HEK293 (cell line): Measurements from ENCODE around the gene FYB2.

Source experiments
- CTCF ChIA-PET: fragments of 350-600 bp; formaldehyde crosslinking; extraction: SDS; loops from one replicate; lab custom pipeline; 2021; ENCODE audit warnings: antibody characterized with exemption; lab: Yijun Ruan, JAX
- POLR2A ChIA-PET: fragments of 300-600 bp; formaldehyde crosslinking; extraction: SDS; loops from one replicate; lab custom pipeline; 2020; ENCODE audit warnings: antibody characterized with exemption, inconsistent platforms; lab: Yijun Ruan, JAX
- H3K27ac ChIP-seq: fragments of 200-500 bp; sonication (Bioruptor generic); 2 replicates; pipeline ENCODE4 v1.5.1; 2014; ENCODE audit warnings: low read depth, low read length, control low read depth, inconsistent platforms; ENCODE audit errors: extremely low read depth
- H3K36me3 ChIP-seq, 2 experiments: fragments of 200-500 bp in 1 of 2; sonication (Bioruptor generic) in 1 of 2; 1 replicate in 1 of 2; 2 replicates in 1 of 2; pipeline ENCODE4 v1.5.1; 2014 to 2017; ENCODE audit warnings: inconsistent platforms in 2 of 2, low read length in 2 of 2; ENCODE audit not compliant: control insufficient read depth in 2 of 2, insufficient read depth in 1 of 2
- H3K4me1 ChIP-seq: fragments of 200-500 bp; sonication (Bioruptor generic); 2 replicates; pipeline ENCODE4 v1.5.1; 2014; ENCODE audit warnings: mild to moderate bottlenecking, low read length, inconsistent platforms; ENCODE audit not compliant: control insufficient read depth, insufficient read depth
- H3K4me3 ChIP-seq: 2 replicates; pipeline ENCODE4 v1.5.1; 2011; ENCODE audit warnings: low read depth, mild to moderate bottlenecking, control low read depth, low read length, moderate library complexity
- H3K9me3 ChIP-seq: fragments of 200-500 bp; sonication (Bioruptor generic); 2 replicates; pipeline ENCODE4 v1.5.1; 2014; ENCODE audit warnings: low read depth, low read length, inconsistent platforms; ENCODE audit not compliant: control insufficient read depth, insufficient read depth
- HOXA7 ChIP-seq: sonication (generic); formaldehyde crosslinking; IDR thresholded peaks from 2 replicates; pipeline ENCODE4 v1.8.1; 2022; ENCODE audit warnings: missing genetic modification reagents, borderline replicate concordance
- OVOL3 ChIP-seq: fragments of 450-650 bp; formaldehyde crosslinking; IDR thresholded peaks from 2 replicates; pipeline ENCODE4 v1.5.1; 2016; ENCODE audit warnings: missing biosample characterization, missing genetic modification characterization
- SCRT1 ChIP-seq: fragments of 450-650 bp; formaldehyde crosslinking; IDR thresholded peaks from 2 replicates; pipeline ENCODE4 v1.5.1; 2016; ENCODE audit warnings: missing biosample characterization, missing genetic modification characterization, borderline replicate concordance
- YY1 ChIP-seq: fragments of 450-650 bp; formaldehyde crosslinking; IDR thresholded peaks from 2 replicates; pipeline ENCODE4 v1.5.1; 2018; ENCODE audit warnings: missing biosample characterization, missing genetic modification characterization
- ZNF157 ChIP-seq: fragments of 450-650 bp; formaldehyde crosslinking; IDR thresholded peaks from 2 replicates; pipeline ENCODE4 v1.5.1; 2016; ENCODE audit warnings: missing biosample characterization, missing genetic modification characterization
- ZNF239 ChIP-seq: fragments of 450-650 bp; formaldehyde crosslinking; IDR thresholded peaks from 2 replicates; pipeline ENCODE4 v1.5.1; 2016; ENCODE audit warnings: missing biosample characterization, missing genetic modification characterization
- ZNF341 ChIP-seq: fragments of 450-650 bp; formaldehyde crosslinking; IDR thresholded peaks from 2 replicates; pipeline ENCODE4; 2016; ENCODE audit warnings: low read depth, missing biosample characterization, missing genetic modification characterization
- ZNF514 ChIP-seq: fragments of 450-650 bp; formaldehyde crosslinking; IDR thresholded peaks from 2 replicates; pipeline ENCODE4 v1.5.1; 2016; ENCODE audit warnings: missing biosample characterization, missing genetic modification characterization
- ZNF530 ChIP-seq: fragments of 450-650 bp; formaldehyde crosslinking; IDR thresholded peaks from 2 replicates; pipeline ENCODE4 v1.5.1; 2016; ENCODE audit warnings: low read depth, missing biosample characterization, missing genetic modification characterization
- ZNF544 ChIP-seq: fragments of 450-650 bp; formaldehyde crosslinking; IDR thresholded peaks from 2 replicates; pipeline ENCODE4 v1.5.0; 2017; ENCODE audit warnings: missing biosample characterization, missing genetic modification characterization
- ZNF555 ChIP-seq: fragments of 450-650 bp; formaldehyde crosslinking; conservative IDR thresholded peaks from 2 replicates; pipeline ENCODE4 v1.5.1; 2017; ENCODE audit warnings: missing biosample characterization, mild to moderate bottlenecking, missing genetic modification characterization, inconsistent platforms
- ZNF621 ChIP-seq: fragments of 450-650 bp; formaldehyde crosslinking; IDR thresholded peaks from 2 replicates; pipeline ENCODE4 v1.5.1; 2017; ENCODE audit warnings: missing biosample characterization, missing genetic modification characterization
- ZNF707 ChIP-seq: fragments of 450-650 bp; formaldehyde crosslinking; IDR thresholded peaks from 2 replicates; pipeline ENCODE4 v1.5.1; 2016; ENCODE audit warnings: missing biosample characterization, missing genetic modification characterization
- ZNF747 ChIP-seq: fragments of 450-650 bp; formaldehyde crosslinking; IDR thresholded peaks from 2 replicates; pipeline ENCODE4 v1.5.1; 2016; ENCODE audit warnings: missing biosample characterization, missing genetic modification characterization
- ZNF76 ChIP-seq: fragments of 450-650 bp; formaldehyde crosslinking; IDR thresholded peaks from 2 replicates; pipeline ENCODE4; 2016; ENCODE audit warnings: low read depth, missing biosample characterization, missing genetic modification characterization, borderline replicate concordance
- TF ChIP-seq, protein P1 (sequence below): fragments of 450-650 bp; formaldehyde crosslinking; IDR thresholded peaks from 2 replicates; pipeline ENCODE4 v1.5.1; 2017; ENCODE audit warnings: missing biosample characterization, mild to moderate bottlenecking, missing genetic modification characterization, moderate library complexity
- TF ChIP-seq, protein P2 (sequence below): fragments of 450-650 bp; formaldehyde crosslinking; IDR thresholded peaks from 2 replicates; pipeline ENCODE4 v1.5.1; 2016; ENCODE audit warnings: missing biosample characterization, missing genetic modification characterization
- TF ChIP-seq, protein P3 (sequence below): fragments of 450-650 bp; formaldehyde crosslinking; IDR thresholded peaks from 2 replicates; pipeline ENCODE4 v1.5.1; 2016; ENCODE audit warnings: missing biosample characterization, missing genetic modification characterization
- TF ChIP-seq, protein P4 (sequence below): fragments of 450-650 bp; formaldehyde crosslinking; IDR thresholded peaks from 2 replicates; pipeline ENCODE4 v1.5.1; 2016; ENCODE audit warnings: missing biosample characterization, missing genetic modification characterization
- TF ChIP-seq, protein P5 (sequence below): fragments of 450-650 bp; formaldehyde crosslinking; IDR thresholded peaks from 2 replicates; pipeline ENCODE4 v1.5.1; 2016; ENCODE audit warnings: missing biosample characterization, missing genetic modification characterization, low read depth
- TF ChIP-seq, protein P6 (sequence below): fragments of 450-650 bp; formaldehyde crosslinking; IDR thresholded peaks from 2 replicates; pipeline ENCODE4 v1.5.1; 2016; ENCODE audit warnings: missing biosample characterization, missing genetic modification characterization

Gene FYB2

DNA sequence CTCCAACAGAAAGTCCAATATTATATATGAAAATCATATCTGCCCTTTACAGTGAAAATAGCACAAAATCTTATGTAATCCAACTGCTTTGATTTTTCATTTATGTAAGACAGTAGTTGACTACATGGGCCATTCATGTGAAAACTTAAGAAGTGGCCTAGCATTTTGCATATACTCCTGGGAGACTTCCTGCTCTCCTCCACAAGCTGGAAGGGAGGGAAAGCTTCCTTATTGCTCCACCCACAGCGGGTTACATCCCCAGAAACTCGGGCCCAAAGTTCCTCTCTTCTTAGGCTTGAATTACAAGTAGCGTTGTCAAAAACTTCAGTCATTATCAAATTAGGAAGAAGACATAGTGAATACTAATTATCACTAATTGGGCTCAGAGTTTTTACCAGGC, 29.2 kb downstream of the FYB2 start (continued):
- TF ChIP-seq, protein P1, sequence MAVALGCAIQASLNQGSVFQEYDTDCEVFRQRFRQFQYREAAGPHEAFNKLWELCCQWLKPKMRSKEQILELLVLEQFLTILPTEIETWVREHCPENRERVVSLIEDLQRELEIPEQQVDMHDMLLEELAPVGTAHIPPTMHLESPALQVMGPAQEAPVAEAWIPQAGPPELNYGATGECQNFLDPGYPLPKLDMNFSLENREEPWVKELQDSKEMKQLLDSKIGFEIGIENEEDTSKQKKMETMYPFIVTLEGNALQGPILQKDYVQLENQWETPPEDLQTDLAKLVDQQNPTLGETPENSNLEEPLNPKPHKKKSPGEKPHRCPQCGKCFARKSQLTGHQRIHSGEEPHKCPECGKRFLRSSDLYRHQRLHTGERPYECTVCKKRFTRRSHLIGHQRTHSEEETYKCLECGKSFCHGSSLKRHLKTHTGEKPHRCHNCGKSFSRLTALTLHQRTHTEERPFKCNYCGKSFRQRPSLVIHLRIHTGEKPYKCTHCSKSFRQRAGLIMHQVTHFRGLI (tag by site-specific recombination) = no peak
- no peak for TF ChIP-seq ZNF530 (tag by site-specific recombination)
- no peak for TF ChIP-seq ZNF239 (tag by site-specific recombination)
- TF ChIP-seq ZNF555 = no peak
- no peak for TF ChIP-seq ZNF621 (tag by site-specific recombination)
- TF ChIP-seq, protein P2, sequence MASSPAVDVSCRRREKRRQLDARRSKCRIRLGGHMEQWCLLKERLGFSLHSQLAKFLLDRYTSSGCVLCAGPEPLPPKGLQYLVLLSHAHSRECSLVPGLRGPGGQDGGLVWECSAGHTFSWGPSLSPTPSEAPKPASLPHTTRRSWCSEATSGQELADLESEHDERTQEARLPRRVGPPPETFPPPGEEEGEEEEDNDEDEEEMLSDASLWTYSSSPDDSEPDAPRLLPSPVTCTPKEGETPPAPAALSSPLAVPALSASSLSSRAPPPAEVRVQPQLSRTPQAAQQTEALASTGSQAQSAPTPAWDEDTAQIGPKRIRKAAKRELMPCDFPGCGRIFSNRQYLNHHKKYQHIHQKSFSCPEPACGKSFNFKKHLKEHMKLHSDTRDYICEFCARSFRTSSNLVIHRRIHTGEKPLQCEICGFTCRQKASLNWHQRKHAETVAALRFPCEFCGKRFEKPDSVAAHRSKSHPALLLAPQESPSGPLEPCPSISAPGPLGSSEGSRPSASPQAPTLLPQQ (tag by site-specific recombination) = no peak
- TF ChIP-seq YY1 (tag by site-specific recombination) = no peak
- TF ChIP-seq ZNF544 (tag by site-specific recombination) = no peak
- no peak for TF ChIP-seq HOXA7
- TF ChIP-seq ZNF707 = no peak
- no peak for TF ChIP-seq ZNF157 (tag by site-specific recombination)
- no peak for TF ChIP-seq OVOL3 (tag by site-specific recombination)

DNA sequence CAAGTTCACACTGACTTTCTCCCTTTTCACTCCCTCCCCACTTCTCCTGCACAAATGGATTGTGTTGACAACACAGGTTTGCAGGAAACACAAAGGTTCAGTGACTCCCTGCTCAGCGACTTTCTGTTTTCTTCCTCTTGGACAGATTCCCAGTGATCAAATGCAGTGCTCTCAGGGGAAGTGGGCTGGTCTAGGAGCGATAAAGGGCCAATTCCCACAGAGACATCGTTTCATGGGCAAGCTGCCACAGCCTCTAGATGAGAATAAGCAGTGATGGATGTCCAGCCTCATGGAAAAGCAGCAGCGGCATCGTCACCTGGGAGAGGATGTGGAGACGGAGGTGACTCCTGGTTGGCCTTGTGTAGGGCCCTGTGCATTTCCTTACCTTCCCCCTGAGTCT, 30.6 kb downstream of the FYB2 start:
- ChIA-PET CTCF (no interaction called here), POLR2A (no interaction called here)
- TF ChIP-seq, protein P3, sequence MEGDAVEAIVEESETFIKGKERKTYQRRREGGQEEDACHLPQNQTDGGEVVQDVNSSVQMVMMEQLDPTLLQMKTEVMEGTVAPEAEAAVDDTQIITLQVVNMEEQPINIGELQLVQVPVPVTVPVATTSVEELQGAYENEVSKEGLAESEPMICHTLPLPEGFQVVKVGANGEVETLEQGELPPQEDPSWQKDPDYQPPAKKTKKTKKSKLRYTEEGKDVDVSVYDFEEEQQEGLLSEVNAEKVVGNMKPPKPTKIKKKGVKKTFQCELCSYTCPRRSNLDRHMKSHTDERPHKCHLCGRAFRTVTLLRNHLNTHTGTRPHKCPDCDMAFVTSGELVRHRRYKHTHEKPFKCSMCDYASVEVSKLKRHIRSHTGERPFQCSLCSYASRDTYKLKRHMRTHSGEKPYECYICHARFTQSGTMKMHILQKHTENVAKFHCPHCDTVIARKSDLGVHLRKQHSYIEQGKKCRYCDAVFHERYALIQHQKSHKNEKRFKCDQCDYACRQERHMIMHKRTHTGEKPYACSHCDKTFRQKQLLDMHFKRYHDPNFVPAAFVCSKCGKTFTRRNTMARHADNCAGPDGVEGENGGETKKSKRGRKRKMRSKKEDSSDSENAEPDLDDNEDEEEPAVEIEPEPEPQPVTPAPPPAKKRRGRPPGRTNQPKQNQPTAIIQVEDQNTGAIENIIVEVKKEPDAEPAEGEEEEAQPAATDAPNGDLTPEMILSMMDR (tag by site-specific recombination) = no peak
- no peaks in the 10 kb centered on the region for H3K9me3 ChIP-seq
- no peak overlapping the region for H3K4me3 ChIP-seq
- no peak overlapping the region for H3K27ac ChIP-seq
- no peaks in the 10 kb centered on the region for H3K4me1 ChIP-seq
- H3K36me3 ChIP-seq = no peaks in the 10 kb centered on the region

DNA sequence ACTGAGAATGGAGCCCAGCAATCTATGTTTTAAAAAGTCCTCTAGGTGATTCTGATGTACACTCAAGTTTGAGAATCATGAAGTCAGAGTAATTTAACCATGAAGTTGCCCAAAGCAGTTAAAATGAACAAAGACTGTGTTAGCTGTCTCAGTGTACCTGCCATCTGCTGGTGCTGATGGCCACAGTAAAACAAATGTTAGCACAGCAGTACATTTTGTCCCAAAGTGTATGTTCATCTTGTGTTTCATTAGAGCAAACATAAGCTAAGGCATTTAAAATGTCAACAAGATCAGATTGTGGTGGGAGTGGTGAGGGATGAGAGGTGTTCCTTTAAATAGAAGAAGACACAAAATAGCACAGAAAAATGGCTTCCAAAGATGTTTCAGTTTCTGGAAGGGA, 31.1 kb downstream of the FYB2 start:
- CTCF ChIA-PET = interaction anchor here (0.6 kb wide), 1 partner anchor 208 kb away, joined by 3 read pairs; the partner anchor contains the start of gene PLPP3
- no peak overlapping the region for H3K4me3 ChIP-seq
- TF ChIP-seq ZNF747 (tag by site-specific recombination) (no peak), ZNF76 (tag by site-specific recombination) (no peak), SCRT1 (tag by site-specific recombination) (no peak), ZNF514 (tag by site-specific recombination) (no peak), YY1 (tag by site-specific recombination) (no peak), ZNF341 (tag by site-specific recombination) (no peak)
- TF ChIP-seq, protein P4, sequence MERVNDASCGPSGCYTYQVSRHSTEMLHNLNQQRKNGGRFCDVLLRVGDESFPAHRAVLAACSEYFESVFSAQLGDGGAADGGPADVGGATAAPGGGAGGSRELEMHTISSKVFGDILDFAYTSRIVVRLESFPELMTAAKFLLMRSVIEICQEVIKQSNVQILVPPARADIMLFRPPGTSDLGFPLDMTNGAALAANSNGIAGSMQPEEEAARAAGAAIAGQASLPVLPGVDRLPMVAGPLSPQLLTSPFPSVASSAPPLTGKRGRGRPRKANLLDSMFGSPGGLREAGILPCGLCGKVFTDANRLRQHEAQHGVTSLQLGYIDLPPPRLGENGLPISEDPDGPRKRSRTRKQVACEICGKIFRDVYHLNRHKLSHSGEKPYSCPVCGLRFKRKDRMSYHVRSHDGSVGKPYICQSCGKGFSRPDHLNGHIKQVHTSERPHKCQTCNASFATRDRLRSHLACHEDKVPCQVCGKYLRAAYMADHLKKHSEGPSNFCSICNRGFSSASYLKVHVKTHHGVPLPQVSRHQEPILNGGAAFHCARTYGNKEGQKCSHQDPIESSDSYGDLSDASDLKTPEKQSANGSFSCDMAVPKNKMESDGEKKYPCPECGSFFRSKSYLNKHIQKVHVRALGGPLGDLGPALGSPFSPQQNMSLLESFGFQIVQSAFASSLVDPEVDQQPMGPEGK (tag by site-specific recombination) = no peak
- TF ChIP-seq, protein P5, sequence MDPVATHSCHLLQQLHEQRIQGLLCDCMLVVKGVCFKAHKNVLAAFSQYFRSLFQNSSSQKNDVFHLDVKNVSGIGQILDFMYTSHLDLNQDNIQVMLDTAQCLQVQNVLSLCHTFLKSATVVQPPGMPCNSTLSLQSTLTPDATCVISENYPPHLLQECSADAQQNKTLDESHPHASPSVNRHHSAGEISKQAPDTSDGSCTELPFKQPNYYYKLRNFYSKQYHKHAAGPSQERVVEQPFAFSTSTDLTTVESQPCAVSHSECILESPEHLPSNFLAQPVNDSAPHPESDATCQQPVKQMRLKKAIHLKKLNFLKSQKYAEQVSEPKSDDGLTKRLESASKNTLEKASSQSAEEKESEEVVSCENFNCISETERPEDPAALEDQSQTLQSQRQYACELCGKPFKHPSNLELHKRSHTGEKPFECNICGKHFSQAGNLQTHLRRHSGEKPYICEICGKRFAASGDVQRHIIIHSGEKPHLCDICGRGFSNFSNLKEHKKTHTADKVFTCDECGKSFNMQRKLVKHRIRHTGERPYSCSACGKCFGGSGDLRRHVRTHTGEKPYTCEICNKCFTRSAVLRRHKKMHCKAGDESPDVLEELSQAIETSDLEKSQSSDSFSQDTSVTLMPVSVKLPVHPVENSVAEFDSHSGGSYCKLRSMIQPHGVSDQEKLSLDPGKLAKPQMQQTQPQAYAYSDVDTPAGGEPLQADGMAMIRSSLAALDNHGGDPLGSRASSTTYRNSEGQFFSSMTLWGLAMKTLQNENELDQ = no peak
- TF ChIP-seq, protein P6, sequence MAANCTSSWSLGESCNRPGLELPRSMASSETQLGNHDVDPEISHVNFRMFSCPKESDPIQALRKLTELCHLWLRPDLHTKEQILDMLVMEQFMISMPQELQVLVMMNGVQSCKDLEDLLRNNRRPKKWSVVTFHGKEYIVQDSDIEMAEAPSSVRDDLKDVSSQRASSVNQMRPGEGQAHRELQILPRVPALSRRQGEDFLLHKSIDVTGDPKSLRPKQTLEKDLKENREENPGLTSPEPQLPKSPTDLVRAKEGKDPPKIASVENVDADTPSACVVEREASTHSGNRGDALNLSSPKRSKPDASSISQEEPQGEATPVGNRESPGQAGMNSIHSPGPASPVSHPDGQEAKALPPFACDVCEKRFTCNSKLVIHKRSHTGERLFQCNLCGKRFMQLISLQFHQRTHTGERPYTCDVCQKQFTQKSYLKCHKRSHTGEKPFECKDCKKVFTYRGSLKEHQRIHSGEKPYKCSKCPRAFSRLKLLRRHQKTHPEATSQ (tag by site-specific recombination) = no peak
- POLR2A ChIA-PET = no interaction called here
- no peaks in the 10 kb centered on the region for H3K36me3 ChIP-seq
- H3K27ac ChIP-seq = no peak overlapping the region
- H3K9me3 ChIP-seq = no peaks in the 10 kb centered on the region
- H3K4me1 ChIP-seq = no peaks in the 10 kb centered on the region
